AG09309 (cell line): ENCODE measurements around the gene ZNF146.

Source experiments
- DNase-seq: peaks from one replicate; pipeline ENCODE4 v3.0.0-alpha.2; 2010; ENCODE audit warnings: low read depth
- H3K4me3 ChIP-seq: 2 replicates; pipeline ENCODE4 v1.5.1; 2011; ENCODE audit warnings: mild to moderate bottlenecking, low read depth, low read length, moderate library complexity; ENCODE audit not compliant: control insufficient read depth
- CTCF ChIP-seq: IDR thresholded peaks from 2 replicates; pipeline ENCODE4 v1.5.1; 2011; ENCODE audit warnings: mild to moderate bottlenecking, low read depth, low read length, inconsistent platforms; ENCODE audit not compliant: insufficient read depth, control insufficient read depth; ENCODE audit errors: missing control alignments

Gene ZNF146

GRCh38 chr19:36236946-36237310 lies 22.0 kb downstream of the ZNF146 start:
- TF ChIP-seq CTCF, result no peak
- no peak overlapping the region for H3K4me3 ChIP-seq
- no peak for DNase-seq

- H3K4me3 ChIP-seq, result no peak overlapping the region
- TF ChIP-seq CTCF, result no peak
- DNase-seq, result no peak
Measured at GRCh38 chr19:36244066-36244465, 29.2 kb downstream of the ZNF146 start.

- H3K4me3 ChIP-seq, result peak overlapping the region; percentile 5
- TF ChIP-seq CTCF, result no peak
- no peak for DNase-seq
Measured at GRCh38 chr19:36245210-36246005, 30.5 kb downstream of the ZNF146 start.

- DNase-seq, result no peak
- H3K4me3 ChIP-seq, result no peak overlapping the region
- no peak for TF ChIP-seq CTCF
Measured at GRCh38 chr19:36246006-36246481, 31.1 kb downstream of the ZNF146 start.

GRCh38 chr19:36252047-36252446 lies 37.1 kb downstream of the ZNF146 start:
- no peak for TF ChIP-seq CTCF
- DNase-seq, result no peak
- H3K4me3 ChIP-seq, result no peak overlapping the region

- TF ChIP-seq CTCF, result no peak
Measured at GRCh38 chr19:36254848-36255247, 39.9 kb downstream of the ZNF146 start.

GRCh38 chr19:36255316-36255715 lies 40.4 kb downstream of the ZNF146 start:
- TF ChIP-seq CTCF, result no peak
- DNase-seq, result no peak
- no peak overlapping the region for H3K4me3 ChIP-seq

More at GRCh38 chr19:36254848-36255247, 39.9 kb downstream of the ZNF146 start:
- no peak for DNase-seq
- no peak overlapping the region for H3K4me3 ChIP-seq
